ENCODE data around the gene SULT1A1. TPM values are rescaled to one million over a fixed set of nuclear protein-coding genes. Genes with fewer than 3 reads are reported as not detected.

Gene SULT1A1
- total and polyA plus RNA-seq, 2 of the 4 experiments (the other 2 are of a cell fraction), result 1.2 to 1.6 TPM

GRCh38 chr16:28604186-28604565, 5.7 kb downstream of the SULT1A1 start:
- Histone ChIP-seq H2AK5ac (ENCODE audit: low read depth, low read length) (no peak overlapping the region), H2BK20ac (ENCODE audit: low read depth, low read length) (no peak overlapping the region), H2AK9ac (replicated peaks; ENCODE audit: low read depth, low read length, poor library complexity) (no peak overlapping the region), H3K9me1 (ENCODE audit: insufficient read depth, low read length) (no peaks in the 10 kb centered on the region), H2BK5ac (ENCODE audit: low read depth, low read length, poor library complexity, severe bottlenecking) (no peak overlapping the region), H3K18ac (ENCODE audit: low read depth, low read length) (no peak overlapping the region), H4K5ac (ENCODE audit: low read depth, low read length) (no peak overlapping the region), H3K27me3 (ENCODE audit: control insufficient read depth, insufficient read depth, low read length) (peaks cover 34% of the 10 kb centered on the region), H2BK15ac (ENCODE audit: low read depth, low read length) (no peak overlapping the region), H3K23ac (ENCODE audit: low read depth, low read length) (no peak overlapping the region), H3K27ac (ENCODE audit: insufficient read depth, low read length) (no peak overlapping the region), H3K4me3 (ENCODE audit: insufficient read depth, low read depth, low read length) (no peak overlapping the region), H4K91ac (ENCODE audit: insufficient read depth, low read depth, low read length) (no peak overlapping the region), H2BK120ac (ENCODE audit: low read depth, low read length) (no peak overlapping the region), H3K79me1 (ENCODE audit: low read depth in 1 of 2, low read length in 2 of 2) (no peaks in the 10 kb centered on the region), H4K20me1 (ENCODE audit: insufficient read depth, low read length) (no peaks in the 10 kb centered on the region), H3K4me1 (ENCODE audit: control insufficient read depth, insufficient read depth, low read length) (no peaks in the 10 kb centered on the region; the same call in 1 of the 2 replicates), H3K4me2 (ENCODE audit: low read depth, low read length) (no peak overlapping the region), H4K8ac (ENCODE audit: low read depth in 2 of 2, low read length in 2 of 2) (no peak overlapping the region), H3K4ac (ENCODE audit: low read depth, low read length) (no peak overlapping the region), H3K36me3 (ENCODE audit: control insufficient read depth, insufficient read depth, low read length) (no peaks in the 10 kb centered on the region), H3K56ac (ENCODE audit: extremely low read depth, insufficient read depth, low read length) (no peak overlapping the region), H3K9me3 (ENCODE audit: control insufficient read depth, insufficient read depth, low read length) (no peaks in the 10 kb centered on the region), H3K9ac (ENCODE audit: low read depth, low read length) (no peak overlapping the region), H3K14ac (replicated peaks; ENCODE audit: low read depth, low read length) (no peak overlapping the region), H2AFZ (replicated peaks; ENCODE audit: low read length, poor library complexity) (no peak overlapping the region)
- 33% methylated on average over 2 of the region's 8 CpGs; no CpG with 5 or more reads in 1 of the 2 experiments for WGBS, 2 experiments (ENCODE audit: extremely low coverage in 2 of 2, insufficient read length in 1 of 2)
- TF ChIP-seq NFE2L2 (IDR thresholded peaks at IDR 0.05; ENCODE audit: low read depth, low read length) (no peak), ELK1 (IDR thresholded peaks at IDR 0.05; ENCODE audit: borderline replicate concordance, low read depth, low read length) (no peak)
- in situ Hi-C loops (cut with MboI; ENCODE audit: low sequenced_read_pairs) (loop anchor here (10.0 kb wide), 1 partner anchor 309 kb away; the partner anchor contains the start of gene SBK1), intact Hi-C loops (cut with micrococcal nuclease) (no loop called here), dilution Hi-C loops (cut with HindIII; ENCODE audit: low sequenced_read_pairs, unreplicated experiment) (no loop called here)
- POLR2A ChIA-PET (ENCODE audit: unreplicated experiment), result no interaction called here
- no TSS peak for BruUV-seq (replicated peaks)
- ATAC-seq (ENCODE audit: low read depth), result no peak
- CTCF ChIA-PET, result no interaction called here
- DNase-seq, result no peak

Data from IMR-90 (cell line).